ENCODE measurements around the gene KCP. TPM values are rescaled to one million over a fixed set of nuclear protein-coding genes. Genes with fewer than 3 reads are reported as not detected.

The KCP gene
- total and polyA plus RNA-seq, 8 donors, result 0.08 to 0.95 (median 0.35) TPM

- no peak overlapping the region for H3K4me3 ChIP-seq
- ATAC-seq, result no peak
- intact Hi-C loops (cut with DNase I), result no loop called here
- H3K36me3 ChIP-seq, result no peaks in the 10 kb centered on the region
- no peaks in the 10 kb centered on the region for H3K9me3 ChIP-seq
- TF ChIP-seq, protein P1, sequence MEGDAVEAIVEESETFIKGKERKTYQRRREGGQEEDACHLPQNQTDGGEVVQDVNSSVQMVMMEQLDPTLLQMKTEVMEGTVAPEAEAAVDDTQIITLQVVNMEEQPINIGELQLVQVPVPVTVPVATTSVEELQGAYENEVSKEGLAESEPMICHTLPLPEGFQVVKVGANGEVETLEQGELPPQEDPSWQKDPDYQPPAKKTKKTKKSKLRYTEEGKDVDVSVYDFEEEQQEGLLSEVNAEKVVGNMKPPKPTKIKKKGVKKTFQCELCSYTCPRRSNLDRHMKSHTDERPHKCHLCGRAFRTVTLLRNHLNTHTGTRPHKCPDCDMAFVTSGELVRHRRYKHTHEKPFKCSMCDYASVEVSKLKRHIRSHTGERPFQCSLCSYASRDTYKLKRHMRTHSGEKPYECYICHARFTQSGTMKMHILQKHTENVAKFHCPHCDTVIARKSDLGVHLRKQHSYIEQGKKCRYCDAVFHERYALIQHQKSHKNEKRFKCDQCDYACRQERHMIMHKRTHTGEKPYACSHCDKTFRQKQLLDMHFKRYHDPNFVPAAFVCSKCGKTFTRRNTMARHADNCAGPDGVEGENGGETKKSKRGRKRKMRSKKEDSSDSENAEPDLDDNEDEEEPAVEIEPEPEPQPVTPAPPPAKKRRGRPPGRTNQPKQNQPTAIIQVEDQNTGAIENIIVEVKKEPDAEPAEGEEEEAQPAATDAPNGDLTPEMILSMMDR (IDR thresholded peaks at IDR 0.05), result no peak
- no peak overlapping the region for H3K27ac ChIP-seq
- 93 to 96% methylated on average over 2 of the region's 2 CpGs for WGBS, 2 donors
- no peak for FAIRE-seq
- no peaks in the 10 kb centered on the region for H3K4me1 ChIP-seq
- DNase-seq, result peak in 1 of 6 donors; percentile 8
- no peaks in the 10 kb centered on the region for H3K27me3 ChIP-seq
Measured at GRCh38 chr7:128917122-128917521, 6.6 kb upstream of the KCP start.

DNA sequence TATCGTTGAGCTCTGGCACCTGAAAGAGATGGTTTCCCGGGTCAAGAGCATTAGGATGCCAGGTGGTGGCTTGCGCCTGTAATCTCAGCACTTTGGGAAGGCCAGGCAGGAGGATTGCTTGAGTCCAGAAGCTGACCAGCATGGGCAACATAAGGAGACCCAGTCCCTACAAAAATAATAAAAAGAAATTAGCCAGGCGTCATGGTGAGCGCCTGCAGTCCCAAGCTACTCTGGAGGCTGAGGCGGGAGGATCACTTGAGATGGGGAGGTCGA lies 6.1 kb upstream of the KCP start:
- ATAC-seq, result no peak
- TF ChIP-seq, protein P1 (IDR thresholded peaks at IDR 0.05), result no peak
- intact Hi-C loops (cut with DNase I), result no loop called here
- Histone ChIP-seq H3K27me3 (no peaks in the 10 kb centered on the region), H3K36me3 (no peaks in the 10 kb centered on the region), H3K27ac (no peak overlapping the region), H3K4me1 (no peaks in the 10 kb centered on the region), H3K9me3 (no peaks in the 10 kb centered on the region), H3K4me3 (no peak overlapping the region)
- WGBS, 2 donors, result 87 to 89% methylated on average over 7 of the region's 7 CpGs
- peak in 1 of 6 donors; percentile 5 for DNase-seq
- FAIRE-seq, result no peak

DNA sequence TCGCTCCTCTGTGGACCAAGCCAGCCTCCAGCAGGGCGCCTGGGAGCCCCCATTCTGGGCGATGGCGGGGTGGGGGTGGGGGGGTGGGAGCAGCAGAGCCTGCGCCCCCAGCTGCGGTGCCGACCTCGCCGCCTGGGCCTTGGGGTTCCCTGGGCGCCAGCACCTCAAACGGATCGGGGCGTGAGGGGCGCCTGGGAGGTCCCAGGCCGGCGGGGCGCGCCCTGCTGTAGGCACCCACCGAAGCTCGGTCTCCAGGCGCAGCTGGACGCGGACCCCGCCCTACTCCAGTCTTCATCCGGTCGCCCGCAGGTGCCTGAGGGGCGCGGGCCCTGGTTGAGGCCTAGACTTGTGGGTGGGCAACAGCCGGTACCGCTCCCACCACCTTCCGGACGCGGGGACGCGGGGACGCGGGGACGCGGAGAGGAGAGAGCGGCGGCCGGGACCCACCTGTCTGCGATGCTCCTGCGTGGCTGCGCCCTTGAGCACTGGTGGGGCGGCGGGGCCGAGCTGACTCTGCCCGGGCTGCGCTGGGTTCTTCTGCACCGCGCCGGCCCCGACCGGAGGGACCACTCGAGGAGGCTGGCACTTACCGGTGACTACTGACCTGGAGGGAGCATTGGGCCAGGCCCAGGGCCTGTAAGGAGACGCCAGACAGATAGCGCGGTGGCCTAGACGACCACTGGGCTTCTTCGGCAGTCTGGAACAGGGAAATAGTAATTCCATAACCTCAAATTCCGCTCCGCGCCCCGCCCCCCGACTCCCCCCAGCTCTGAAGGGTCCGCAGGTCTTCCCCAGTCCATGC lies 5.5 kb upstream of the KCP start:
- no peak overlapping the region for H3K4me3 ChIP-seq
- no peak for ATAC-seq
- DNase-seq, result peak in 3 of 6 donors; percentile 9 to 67 (median 52)

DNA sequence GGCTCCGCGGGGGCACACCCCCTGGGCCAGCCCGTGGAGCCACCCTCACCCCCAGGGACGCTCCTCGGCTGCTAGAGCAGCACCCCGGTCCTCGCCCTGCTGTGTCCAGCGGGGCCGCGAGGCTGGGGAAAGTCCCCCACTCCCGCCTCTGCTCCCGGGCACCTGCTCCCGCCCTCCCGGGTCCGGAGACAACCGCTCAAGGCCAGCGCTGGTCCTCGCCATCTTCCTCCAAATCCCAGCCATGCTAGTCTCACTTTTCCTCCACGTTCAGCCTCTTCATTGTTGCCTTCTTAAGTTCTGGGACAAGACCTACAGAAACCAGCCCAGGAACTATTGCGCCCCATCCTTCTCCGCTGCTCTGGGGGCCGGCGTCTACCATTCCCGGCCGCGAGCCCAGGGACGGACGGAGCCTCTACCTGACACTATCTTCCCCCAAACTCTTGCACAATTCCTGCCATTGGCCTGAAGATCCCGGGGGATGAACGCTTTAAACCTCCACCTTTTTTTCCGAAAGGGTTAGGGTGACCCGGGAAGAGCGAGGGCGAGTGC lies 4.8 kb upstream of the KCP start:
- peak overlapping the region in 1 of 4 donors; percentile 14 for H3K4me3 ChIP-seq
- TF ChIP-seq, protein P1 (IDR thresholded peaks at IDR 0.05), result no peak
- FAIRE-seq (no peak), ATAC-seq (peak in 1 of 4 donors; percentile 51), DNase-seq (peak in 3 of 6 donors; percentile 8 to 60 (median 55))
- H3K9me3 ChIP-seq, result no peaks in the 10 kb centered on the region
- H3K4me1 ChIP-seq, result no peaks in the 10 kb centered on the region
- 5 to 8% methylated on average over 29 to 34 of the region's 34 CpGs for WGBS, 2 donors
- no peaks in the 10 kb centered on the region for H3K27me3 ChIP-seq
- no peak overlapping the region for H3K27ac ChIP-seq
- intact Hi-C loops (cut with DNase I), result no loop called here
- no peaks in the 10 kb centered on the region for H3K36me3 ChIP-seq

More for the DNA sequence above, 5.5 kb upstream of the KCP start:
- no peaks in the 10 kb centered on the region for H3K4me1 ChIP-seq
- H3K9me3 ChIP-seq, result no peaks in the 10 kb centered on the region
- no peaks in the 10 kb centered on the region for H3K36me3 ChIP-seq
- 29 to 35% methylated on average over 67 to 69 of the region's 69 CpGs for WGBS, 2 donors
- TF ChIP-seq, protein P1 (IDR thresholded peaks at IDR 0.05), result no peak
- intact Hi-C loops (cut with DNase I), result no loop called here
- no peak for FAIRE-seq
- H3K27ac ChIP-seq, result no peak overlapping the region
- H3K27me3 ChIP-seq, result no peaks in the 10 kb centered on the region

DNA sequence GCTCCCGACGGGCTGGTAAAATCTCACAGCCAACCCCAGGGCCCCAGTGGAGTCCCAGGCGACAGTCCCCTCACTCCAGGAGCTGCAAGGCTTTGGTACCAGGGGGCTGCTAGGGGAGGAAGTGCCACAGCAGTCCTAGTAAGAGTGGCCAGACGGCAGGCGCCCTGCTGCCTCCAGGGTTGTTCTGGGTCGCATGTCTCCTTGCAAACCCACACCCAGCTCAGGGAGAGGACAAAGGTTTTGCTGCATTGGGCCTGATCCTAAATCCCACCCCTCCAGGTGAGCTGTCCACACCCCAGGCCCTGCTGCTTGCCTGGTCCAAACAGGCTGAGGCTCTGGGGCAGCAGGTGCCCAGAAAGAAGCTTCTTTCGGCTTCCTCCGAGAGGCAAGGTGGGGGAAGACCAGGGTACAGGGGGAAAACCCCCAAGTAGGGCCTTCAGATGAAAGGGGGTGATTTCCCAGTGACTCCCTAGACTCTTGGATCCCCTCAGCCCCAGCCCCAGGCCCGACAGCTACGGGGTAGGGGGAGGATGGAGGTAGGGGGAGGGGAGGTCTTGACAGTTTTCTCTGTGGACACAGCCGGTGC lies 4.2 kb upstream of the KCP start:
- intact Hi-C loops (cut with DNase I), result no loop called here
- no peaks in the 10 kb centered on the region for H3K9me3 ChIP-seq
- no peak overlapping the region for H3K27ac ChIP-seq
- TF ChIP-seq, protein P1 (IDR thresholded peaks at IDR 0.05), result no peak
- ATAC-seq (no peak), DNase-seq (peak in 2 of 6 donors; percentile 8 to 58), FAIRE-seq (no peak)
- H3K4me1 ChIP-seq, result no peaks in the 10 kb centered on the region
- 62% methylated on average over 10 to 11 of the region's 11 CpGs for WGBS, 2 donors
- H3K4me3 ChIP-seq, result no peak overlapping the region
- no peaks in the 10 kb centered on the region for H3K36me3 ChIP-seq
- no peaks in the 10 kb centered on the region for H3K27me3 ChIP-seq

All from pancreas (tissue), 10 donors.